AML-193 (cell line): ENCODE results near the gene SCARF2.
"Not testable (repeated sequence)": the region's sequence is repeated elsewhere in the genome, so short reads cannot be mapped to it uniquely, and the experiment has no call there.

Experiments
- DNase-seq, 2 experiments: peaks; one replicate each; lab custom pipeline; 2025; lab: John Stamatoyannopoulos, UW

SCARF2 gene, protein sequence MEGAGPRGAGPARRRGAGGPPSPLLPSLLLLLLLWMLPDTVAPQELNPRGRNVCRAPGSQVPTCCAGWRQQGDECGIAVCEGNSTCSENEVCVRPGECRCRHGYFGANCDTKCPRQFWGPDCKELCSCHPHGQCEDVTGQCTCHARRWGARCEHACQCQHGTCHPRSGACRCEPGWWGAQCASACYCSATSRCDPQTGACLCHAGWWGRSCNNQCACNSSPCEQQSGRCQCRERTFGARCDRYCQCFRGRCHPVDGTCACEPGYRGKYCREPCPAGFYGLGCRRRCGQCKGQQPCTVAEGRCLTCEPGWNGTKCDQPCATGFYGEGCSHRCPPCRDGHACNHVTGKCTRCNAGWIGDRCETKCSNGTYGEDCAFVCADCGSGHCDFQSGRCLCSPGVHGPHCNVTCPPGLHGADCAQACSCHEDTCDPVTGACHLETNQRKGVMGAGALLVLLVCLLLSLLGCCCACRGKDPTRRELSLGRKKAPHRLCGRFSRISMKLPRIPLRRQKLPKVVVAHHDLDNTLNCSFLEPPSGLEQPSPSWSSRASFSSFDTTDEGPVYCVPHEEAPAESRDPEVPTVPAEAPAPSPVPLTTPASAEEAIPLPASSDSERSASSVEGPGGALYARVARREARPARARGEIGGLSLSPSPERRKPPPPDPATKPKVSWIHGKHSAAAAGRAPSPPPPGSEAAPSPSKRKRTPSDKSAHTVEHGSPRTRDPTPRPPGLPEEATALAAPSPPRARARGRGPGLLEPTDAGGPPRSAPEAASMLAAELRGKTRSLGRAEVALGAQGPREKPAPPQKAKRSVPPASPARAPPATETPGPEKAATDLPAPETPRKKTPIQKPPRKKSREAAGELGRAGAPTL

GRCh38 chr22:20437613-20438426 lies at the start of gene SCARF2:
Gene SCARF2 (minus strand): TSS chr22:20437825. CDS start chr22:20437754, 71 bp downstream.
- no peak for DNase-seq

DNA sequence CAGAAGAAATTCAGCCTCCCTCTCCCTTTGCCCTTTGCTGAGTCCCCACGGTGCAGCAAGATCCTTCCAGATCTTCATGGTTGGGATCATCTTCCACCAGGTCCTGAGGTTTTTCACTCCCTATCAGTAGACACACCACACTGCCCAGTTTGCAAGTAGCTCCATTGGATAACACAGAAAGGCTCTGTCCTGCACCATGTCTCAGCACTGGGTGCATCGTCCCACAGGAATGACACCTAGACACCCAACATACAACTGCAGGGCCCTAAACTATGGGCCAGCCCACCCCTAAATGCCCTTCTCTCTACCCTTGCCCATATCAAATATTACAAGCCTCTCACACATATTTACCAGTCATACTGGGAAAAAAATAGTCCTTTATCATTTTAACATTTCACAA lies 48.6 kb upstream of the SCARF2 start:
- DNase-seq, result no peak

GRCh38 chr22:20484948-20485683 lies 47.5 kb upstream of the SCARF2 start:
- DNase-seq, result no peak

GRCh38 chr22:20483771-20484170 lies 46.1 kb upstream of the SCARF2 start:
- no peak for DNase-seq

GRCh38 chr22:20483143-20483506 lies 45.5 kb upstream of the SCARF2 start:
- not testable (repeated sequence) for DNase-seq

GRCh38 chr22:20479612-20480196 lies 42.1 kb upstream of the SCARF2 start:
- DNase-seq, result no peak

- DNase-seq, result not testable (repeated sequence)
These were observed 40.4 kb upstream of the SCARF2 start for GRCh38 chr22:20478059-20478458.

- DNase-seq, result not testable (repeated sequence)
These were observed 37.9 kb upstream of the SCARF2 start for GRCh38 chr22:20475569-20475968.

GRCh38 chr22:20475115-20475436 lies 37.5 kb upstream of the SCARF2 start:
- no peak for DNase-seq

DNA sequence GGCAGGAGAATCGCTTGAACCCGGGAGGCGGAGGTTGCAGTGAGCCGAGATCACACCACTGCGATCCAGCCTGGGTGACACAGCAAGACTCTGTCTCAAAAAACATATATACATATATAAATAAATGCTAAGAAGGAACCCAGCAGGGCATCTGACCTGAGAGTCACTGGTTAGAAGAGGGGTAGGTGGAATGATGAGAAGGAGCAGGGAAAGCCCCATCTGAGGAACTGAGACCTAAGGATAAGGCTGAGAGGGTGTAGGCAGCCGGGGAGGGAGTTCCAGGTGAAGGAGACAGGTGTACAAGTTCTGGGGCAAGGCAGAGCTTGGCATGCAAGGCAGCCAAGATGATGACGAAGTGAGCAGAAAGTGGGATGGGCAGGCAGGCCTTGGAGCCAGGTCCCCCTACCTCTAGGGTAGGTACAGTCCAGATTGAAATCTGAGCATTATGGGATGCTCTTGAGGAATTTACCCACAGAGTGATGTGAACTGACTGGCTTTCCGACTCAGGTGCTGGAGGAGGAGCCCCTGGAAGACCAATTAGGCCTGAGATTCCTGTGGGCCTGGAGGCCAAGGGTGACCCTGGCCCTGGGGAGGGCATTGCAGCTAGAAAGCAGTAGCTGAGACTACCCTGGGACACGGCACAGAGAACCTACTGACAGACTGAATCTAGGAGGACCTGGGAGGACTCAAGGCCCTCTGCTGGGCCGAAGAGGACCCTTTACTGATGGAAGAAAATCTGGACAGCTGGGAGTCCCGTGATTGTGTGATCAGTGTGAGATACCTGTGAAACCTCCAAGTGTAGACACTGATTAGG lies 35.2 kb upstream of the SCARF2 start:
- DNase-seq, result no peak

- DNase-seq, result no peak
These were observed 33.7 kb upstream of the SCARF2 start for GRCh38 chr22:20471126-20471833.

DNA sequence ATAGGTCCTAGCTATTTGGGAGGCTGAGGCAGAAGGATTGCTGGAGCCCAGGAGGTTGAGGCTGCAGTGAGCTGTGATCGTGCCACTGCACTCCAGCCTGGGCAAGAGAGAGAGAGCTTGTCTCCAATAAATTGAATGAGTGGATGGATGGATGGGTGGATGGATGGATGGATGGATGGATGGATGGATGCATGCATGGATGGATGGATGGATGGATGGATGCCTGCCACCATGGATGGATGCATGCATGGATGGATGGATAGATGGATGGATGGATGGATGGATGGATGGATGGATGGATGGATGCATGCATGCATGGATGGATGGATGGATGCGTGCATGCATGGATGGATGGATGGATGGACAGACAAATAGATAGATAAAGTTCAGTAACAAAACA lies 32.9 kb upstream of the SCARF2 start:
- DNase-seq, result not testable (repeated sequence)

DNA sequence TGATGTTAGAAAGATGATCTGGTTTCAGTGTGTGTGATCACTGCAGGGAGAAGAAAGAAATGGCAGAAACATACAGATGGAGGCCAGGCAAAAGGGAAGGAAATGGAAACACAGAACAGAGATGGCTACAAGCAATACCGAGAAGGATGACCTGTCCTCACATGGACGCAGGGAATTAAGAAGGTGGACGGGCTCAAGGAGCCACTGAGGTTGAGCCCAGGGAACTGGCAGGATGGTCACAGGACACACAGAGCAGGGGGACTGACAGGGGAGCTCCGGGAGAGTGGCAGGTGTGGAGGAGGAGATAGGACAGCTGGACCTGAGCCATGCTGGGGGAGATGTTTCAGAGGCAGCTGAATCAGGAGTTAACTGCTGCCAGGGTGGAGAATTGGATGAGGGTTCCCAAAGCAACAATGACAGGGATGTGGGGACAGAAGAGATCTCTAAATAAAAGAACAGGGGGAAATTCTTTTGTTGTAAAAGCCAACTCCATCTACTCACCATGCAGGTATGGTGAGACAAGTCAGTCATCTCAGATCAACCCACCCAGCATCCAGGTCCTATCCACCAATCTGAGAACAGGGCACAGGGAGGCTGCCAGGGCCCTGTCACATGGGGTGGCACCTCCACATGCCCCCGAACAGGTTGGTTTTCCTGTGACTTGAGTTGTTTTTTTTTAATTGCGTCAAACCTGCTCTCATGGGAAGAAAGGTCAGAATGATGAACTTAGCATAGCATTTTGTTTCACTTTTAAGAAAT lies 31.7 kb upstream of the SCARF2 start:
- no peak for DNase-seq

DNA sequence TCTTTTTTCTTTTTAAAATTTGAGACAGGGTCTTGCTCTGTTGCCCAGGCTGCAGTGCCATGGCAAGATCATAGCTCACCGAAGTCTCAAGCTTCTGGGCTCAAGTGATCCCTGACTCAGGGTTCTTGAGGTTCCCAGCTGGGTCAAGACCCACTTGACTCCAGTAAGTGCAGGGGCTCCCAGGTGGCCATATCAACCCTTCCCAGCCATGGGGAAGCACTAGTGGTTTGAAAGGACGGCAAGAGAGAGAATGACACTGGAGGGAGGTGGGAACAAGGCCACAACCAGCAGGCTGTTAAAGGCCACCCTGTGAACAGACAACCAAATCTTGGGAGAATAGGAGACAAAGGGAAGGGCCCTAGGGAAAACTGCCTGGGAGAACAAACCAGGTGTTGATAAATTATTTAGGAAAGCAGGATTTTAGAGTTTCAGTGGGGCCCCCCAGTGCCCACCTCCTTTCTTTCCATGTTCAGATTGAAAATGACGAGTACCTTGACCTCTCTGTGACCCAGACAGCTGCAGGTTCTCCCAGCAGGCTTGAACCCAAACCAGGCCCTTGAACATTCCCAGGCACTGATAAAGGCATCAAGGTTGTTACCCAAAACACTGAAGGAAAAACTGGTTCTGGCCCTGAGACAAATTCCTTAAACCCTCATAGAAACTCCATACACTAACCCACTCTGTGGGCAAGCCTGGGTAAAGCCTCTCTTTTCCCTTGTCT lies 29.2 kb upstream of the SCARF2 start:
- DNase-seq, result no peak

- DNase-seq, result no peak
These were observed 28.1 kb upstream of the SCARF2 start for GRCh38 chr22:20465759-20466077.

- DNase-seq, result no peak
These were observed 27.5 kb upstream of the SCARF2 start for GRCh38 chr22:20464912-20465758.

DNA sequence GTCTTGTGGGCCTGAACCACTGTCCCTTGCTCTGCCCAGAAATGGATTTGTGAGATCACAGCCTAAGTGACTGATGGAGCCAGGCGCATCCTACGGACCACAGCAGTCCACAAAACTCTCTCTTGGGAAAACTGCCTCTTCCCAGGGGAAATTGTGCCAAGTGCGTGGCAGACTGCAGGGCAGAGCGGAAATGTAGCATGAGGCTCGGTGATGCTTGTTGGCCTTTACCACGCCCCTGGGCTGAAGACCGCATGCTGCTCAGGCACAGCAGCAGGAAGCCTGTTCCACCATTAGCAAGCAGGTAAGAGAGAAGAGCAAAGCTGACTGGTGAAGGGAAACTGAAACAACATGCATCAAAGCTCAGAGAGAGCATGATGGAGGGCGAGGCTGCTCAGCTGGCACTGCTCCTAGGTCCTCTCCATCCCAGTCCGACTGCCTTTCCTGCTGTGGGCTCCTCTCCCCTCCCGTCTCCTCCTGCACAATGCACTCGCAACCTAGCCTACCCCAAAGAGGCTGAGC lies 26.5 kb upstream of the SCARF2 start:
- no peak for DNase-seq
